Retina (tissue), 1 donor: ENCODE measurements around the gene ADGRE3.
"Not testable (repeated sequence)": the region's sequence is repeated elsewhere in the genome, so short reads cannot be mapped to it uniquely, and the experiment has no call there.

ENCODE experiments used
- DNase-seq: peaks from one replicate; pipeline ENCODE4 v3.0.0-alpha.2; 2016

Gene ADGRE3

GRCh38 chr19:14595558-14595957, 79.1 kb downstream of the ADGRE3 start:
- no peak for DNase-seq

GRCh38 chr19:14589433-14589832, 85.2 kb downstream of the ADGRE3 start:
- not testable (repeated sequence) for DNase-seq

GRCh38 chr19:14585187-14585586, 89.5 kb downstream of the ADGRE3 start:
- DNase-seq: not testable (repeated sequence)

- DNase-seq: not testable (repeated sequence)
Measured at GRCh38 chr19:14584372-14584771, 90.3 kb downstream of the ADGRE3 start.

GRCh38 chr19:14582894-14583340, 91.7 kb downstream of the ADGRE3 start, which contains the start of gene CLEC17A:
Gene CLEC17A (plus strand): TSS chr19:14583084. CDS start chr19:14583161, 77 bp downstream.
- DNase-seq: no peak

- DNase-seq: no peak
Measured at GRCh38 chr19:14580623-14581237, 93.9 kb downstream of the ADGRE3 start.

- no peak for DNase-seq
Measured at GRCh38 chr19:14577885-14578427, 96.7 kb downstream of the ADGRE3 start.

- no peak for DNase-seq
Measured at GRCh38 chr19:14577264-14577663, 97.4 kb downstream of the ADGRE3 start.

GRCh38 chr19:14576363-14576762, 98.3 kb downstream of the ADGRE3 start:
- no peak for DNase-seq

GRCh38 chr19:14575428-14575980, 99.1 kb downstream of the ADGRE3 start:
- no peak for DNase-seq

GRCh38 chr19:14571695-14572490, 102.8 kb downstream of the ADGRE3 start, which contains the start of gene NDUFB7:
Gene NDUFB7 (minus strand): TSS chr19:14572066. CDS start chr19:14572000, 66 bp downstream.
- peak; percentile 92 for DNase-seq

GRCh38 chr19:14570864-14571527, 103.6 kb downstream of the ADGRE3 start:
- no peak for DNase-seq
